Ovary (tissue), 10 donors: ENCODE measurements around the gene TMEM229A. TPM values are rescaled to one million over a fixed set of nuclear protein-coding genes. Genes with fewer than 3 reads are reported as not detected.
"Not testable (repeated sequence)": the region's sequence is repeated elsewhere in the genome, so short reads cannot be mapped to it uniquely, and the experiment has no call there.

Experiments used
- DNase-seq, 5 donors: peaks; one replicate each; pipeline ENCODE4 v3.0.0-alpha.2; 2019 to 2020
- H3K27ac ChIP-seq, 2 donors: fragments of 200-600 bp; one replicate each; pipeline versions ENCODE4 v1.5.1 to v1.8.0; 2019 to 2022
- H3K27me3 ChIP-seq: fragments of 200-600 bp; one replicate; pipeline ENCODE4 v1.8.0; 2022
- H3K36me3 ChIP-seq: fragments of 200-600 bp; sonication (generic); one replicate; pipeline ENCODE4 v1.5.1; 2019
- H3K4me1 ChIP-seq: one replicate; pipeline ENCODE4 v1.8.1; 2013; ENCODE audit warnings: mild to moderate bottlenecking, moderate library complexity; ENCODE audit not compliant: insufficient read depth
- H3K4me3 ChIP-seq: fragments of 200-600 bp; sonication (generic); one replicate; pipeline ENCODE4 v1.5.1; 2017
- H3K9me3 ChIP-seq, 2 donors: fragments of 200-600 bp in 1 of 2; sonication (generic) in 1 of 2; one replicate each; pipeline versions ENCODE4 v1.5.1 to v1.8.1; 2013 to 2019; ENCODE audit warnings: mild to moderate bottlenecking in 1 of 2, moderate library complexity in 1 of 2
- EP300 ChIP-seq: sonication (generic); formaldehyde crosslinking; IDR thresholded peaks from one replicate; pipeline ENCODE4 v1.6.1; 2017; ENCODE audit warnings: antibody characterized with exemption
- POLR2A ChIP-seq: fragments of 450-650 bp; IDR thresholded peaks from one replicate; pipeline ENCODE4 v1.6.1; 2017; ENCODE audit warnings: antibody characterized with exemption, mild to moderate bottlenecking, moderate library complexity
- WGBS, 3 donors: extraction: QIAGEN DNeasy Blood & Tissue Kit in 1 of 3; methylation state at CpG; one replicate each; pipeline versions ENCODE4 v1.1.5 to v1.1.7; 2013 to 2017; 5-methylcytosine and 5-hydroxymethylcytosine counted together
- intact Hi-C, 4 donors: fragments of 100-400 bp; cut with DNase I; formaldehyde crosslinking; loops; one replicate each; pipeline versions ENCODE4 v1.11.0 to v1.15.1; 2022 to 2023
- long read RNA-seq, 3 donors: library from polyadenylated mRNA in 2 of 3; unstranded in 2 of 3; transcript quantifications; one replicate each; pipeline ENCODE4 v2.0.0 and lab custom pipeline, GENCODE V29; 2021 to 2026
- polyA plus RNA-seq, 2 donors: library from polyadenylated mRNA; stranded (reverse); fragments of 200-250 nt in 1 of 2; fragments of 350-450 nt in 1 of 2; fragmentation: Illumina TruSeq in 1 of 2; extraction: RNeasy Lipid Tissue Mini Kit (QIAGEN cat#74804) in 1 of 2; gene quantifications; one replicate each; pipeline ENCODE4 v1.2.3, GENCODE V29; 2013 to 2014
- total RNA-seq, 7 donors: library from RNA; depleted of rRNA in 2 of 7; stranded (reverse); fragments of >200 nt in 2 of 7; fragmentation: NEBNext Ultra II Directional in 3 of 7; extraction: Animal tissue kit (Norgen Biotek cat#: 25700) in 3 of 7; gene quantifications; one replicate each; pipeline versions ENCODE4 v1.1.0 to v1.2.4, GENCODE V29; 2016 to 2023
- TF ChIP-seq, protein P1 (sequence below), 3 donors: fragments of 450-650 bp in 2 of 3; fragments of 200-600 bp in 1 of 3; IDR thresholded peaks; one replicate each; pipeline versions ENCODE4 v1.5.1 to v1.8.0; 2016 to 2022; ENCODE audit warnings: antibody characterized with exemption in 3 of 3, mild to moderate bottlenecking in 1 of 3
- donor health status: DM: no; HTN: no; CAD: no; lungs with moderate emphysema.
- donor health status: DM: no; HTN: no; CAD: no.
- donor health status: Bipolar disorder and iron deficiency.
- donor health status: DM: yes; HTN: yes; CAD: no.
- donor health status: DM: no; HTN: no; CAD: no.
- donor health status: DM: yes; HTN: yes; CAD: no.

Gene TMEM229A
- under 1 TPM in 4 of 7 donors, not detected in 3; 0.47 to 0.92 (median 0.60) TPM for total RNA-seq
- 1 to 10 TPM in 1 of 2 donors, under 1 TPM in 1; 0.22 to 1.8 TPM for polyA plus RNA-seq
- long read RNA-seq, donor 1: 0 reads
- long read RNA-seq, donor 2, transcript TMEM229A-201 (1 exons, 2,108 nt): major isoform, 14 of 14 reads
- long read RNA-seq, donor 2, partial matches to known transcripts: 0 of 14 reads
- long read RNA-seq, donor 2, other reads (novel, unspliced or antisense): 0 of 14 reads
- long read RNA-seq, donor 3: 0 reads

GRCh38 chr7:124032369-124033094, at the start of gene TMEM229A:
TSS of gene TMEM229A (minus strand) at chr7:124033067. CDS start at chr7:124033003, 64 bp downstream.
- Histone ChIP-seq H3K4me3 (peak within 1 kb of the TSS; percentile 22), H3K27ac (no peak within 1 kb of the TSS), H3K36me3 (no peaks in the 10 kb centered on the region), H3K4me1 (peaks cover 7% of the 10 kb centered on the region), H3K27me3 (no peaks in the 10 kb centered on the region), H3K9me3 (no peaks in the 10 kb centered on the region)
- TF ChIP-seq POLR2A: no peak
- TF ChIP-seq EP300: no peak
- TF ChIP-seq, protein P1, sequence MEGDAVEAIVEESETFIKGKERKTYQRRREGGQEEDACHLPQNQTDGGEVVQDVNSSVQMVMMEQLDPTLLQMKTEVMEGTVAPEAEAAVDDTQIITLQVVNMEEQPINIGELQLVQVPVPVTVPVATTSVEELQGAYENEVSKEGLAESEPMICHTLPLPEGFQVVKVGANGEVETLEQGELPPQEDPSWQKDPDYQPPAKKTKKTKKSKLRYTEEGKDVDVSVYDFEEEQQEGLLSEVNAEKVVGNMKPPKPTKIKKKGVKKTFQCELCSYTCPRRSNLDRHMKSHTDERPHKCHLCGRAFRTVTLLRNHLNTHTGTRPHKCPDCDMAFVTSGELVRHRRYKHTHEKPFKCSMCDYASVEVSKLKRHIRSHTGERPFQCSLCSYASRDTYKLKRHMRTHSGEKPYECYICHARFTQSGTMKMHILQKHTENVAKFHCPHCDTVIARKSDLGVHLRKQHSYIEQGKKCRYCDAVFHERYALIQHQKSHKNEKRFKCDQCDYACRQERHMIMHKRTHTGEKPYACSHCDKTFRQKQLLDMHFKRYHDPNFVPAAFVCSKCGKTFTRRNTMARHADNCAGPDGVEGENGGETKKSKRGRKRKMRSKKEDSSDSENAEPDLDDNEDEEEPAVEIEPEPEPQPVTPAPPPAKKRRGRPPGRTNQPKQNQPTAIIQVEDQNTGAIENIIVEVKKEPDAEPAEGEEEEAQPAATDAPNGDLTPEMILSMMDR (IDR thresholded peaks at IDR 0.05): no peak
- WGBS, 3 donors: 1 to 4% (median 3%) methylated on average over 32 to 87 of the region's 87 CpGs
- peak; percentile 13 to 60 (median 31) for DNase-seq
- intact Hi-C loops: no loop called here

- intact Hi-C loops, H3K4me1 ChIP-seq, H3K9me3 ChIP-seq, H3K4me3 ChIP-seq, DNase-seq, H3K27me3 ChIP-seq, H3K27ac ChIP-seq, H3K36me3 ChIP-seq: not testable (repeated sequence)
- 92 to 99% (median 96%) methylated on average over 8 of the region's 8 CpGs for WGBS, 3 donors
Observed at GRCh38 chr7:124082234-124082633, 49.4 kb upstream of the TMEM229A start.

GRCh38 chr7:124077546-124077945, 44.7 kb upstream of the TMEM229A start:
- 73 to 94% (median 85%) methylated on average over 3 of the region's 3 CpGs for WGBS, 3 donors
- H3K4me3 ChIP-seq: no peak overlapping the region
- H3K27ac ChIP-seq: no peak overlapping the region
- H3K27me3 ChIP-seq: no peaks in the 10 kb centered on the region
- intact Hi-C loops: no loop called here
- DNase-seq: no peak
- TF ChIP-seq, protein P1 (IDR thresholded peaks at IDR 0.05): no peak
- TF ChIP-seq POLR2A: no peak
- no peak for TF ChIP-seq EP300
- peaks cover 2% of the 10 kb centered on the region for H3K4me1 ChIP-seq
- H3K9me3 ChIP-seq: no peaks in the 10 kb centered on the region
- no peaks in the 10 kb centered on the region for H3K36me3 ChIP-seq

GRCh38 chr7:124076841-124077240, 44.0 kb upstream of the TMEM229A start:
- Histone ChIP-seq H3K4me3 (no peak overlapping the region), H3K27ac (no peak overlapping the region), H3K9me3 (no peaks in the 10 kb centered on the region), H3K36me3 (no peaks in the 10 kb centered on the region), H3K4me1 (peaks cover 3% of the 10 kb centered on the region), H3K27me3 (no peaks in the 10 kb centered on the region)
- TF ChIP-seq POLR2A: no peak
- no peak for TF ChIP-seq EP300
- TF ChIP-seq, protein P1 (IDR thresholded peaks at IDR 0.05): no peak
- intact Hi-C loops: no loop called here
- no peak for DNase-seq

DNA sequence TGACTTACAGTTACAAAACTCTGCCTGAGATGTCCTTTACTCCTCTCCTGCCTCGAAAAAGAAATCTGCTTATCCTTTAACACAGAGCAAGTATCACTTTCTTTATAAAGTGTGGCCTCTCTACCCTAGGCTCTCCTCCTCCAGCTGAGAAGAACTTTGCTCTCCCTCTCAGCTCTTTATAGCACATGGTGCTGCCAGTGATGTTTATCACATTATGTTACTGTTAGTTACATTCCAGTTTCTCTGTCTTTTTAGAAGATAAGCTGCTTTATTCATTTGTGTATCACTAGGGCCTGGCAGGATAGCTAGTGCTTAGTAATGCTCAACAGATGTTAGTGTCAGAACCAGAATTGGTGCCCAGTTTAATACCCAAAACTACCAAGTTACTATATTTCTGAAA, 41.1 kb upstream of the TMEM229A start:
- no peak for TF ChIP-seq EP300
- DNase-seq: no peak
- no peak overlapping the region for H3K4me3 ChIP-seq
- H3K27ac ChIP-seq: no peak overlapping the region
- 8 to 26% (median 14%) methylated on average over 1 of the region's 1 CpG for WGBS, 3 donors
- intact Hi-C loops: no loop called here
- H3K4me1 ChIP-seq: peaks cover 3% of the 10 kb centered on the region
- H3K27me3 ChIP-seq: no peaks in the 10 kb centered on the region
- no peaks in the 10 kb centered on the region for H3K9me3 ChIP-seq
- no peaks in the 10 kb centered on the region for H3K36me3 ChIP-seq
